ENCODE results near the gene TBC1D1.

DNA sequence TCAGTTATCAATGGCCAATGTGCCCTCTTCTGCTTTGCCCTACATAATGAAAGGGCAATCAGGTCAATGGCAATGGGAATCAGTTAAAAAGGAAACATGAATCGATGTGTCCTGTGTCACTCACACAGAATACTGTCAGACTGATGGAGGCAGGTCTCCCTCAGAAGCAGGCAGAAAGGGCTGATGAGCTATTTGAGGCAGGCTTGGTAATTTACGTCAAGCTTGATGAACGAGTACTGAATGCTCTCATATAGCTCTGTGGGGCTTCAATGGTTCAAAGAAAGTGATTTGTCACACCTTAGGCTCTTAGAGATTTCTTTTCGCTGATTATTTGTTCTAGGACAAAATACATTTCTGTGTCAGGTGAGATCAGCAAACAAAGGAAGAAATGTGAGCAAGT lies 22.6 kb upstream of the TBC1D1 start:
- TF ChIP-seq POLR2AphosphoS5 (IDR thresholded peaks at IDR 0.05; ENCODE audit: low read depth, low read length) (no peak), POLR2A (IDR thresholded peaks at IDR 0.05; ENCODE audit: low read depth, low read length) (no peak), TAF1 (IDR thresholded peaks at IDR 0.05; ENCODE audit: borderline replicate concordance, low read depth, low read length) (no peak)
